Measurements from ENCODE around the gene MSMB. TPM values are rescaled to one million over a fixed set of nuclear protein-coding genes. Genes with fewer than 3 reads are reported as not detected.

MSMB gene
- total and polyA plus RNA-seq, 9 of the 15 experiments (the other 6 are each of a cell fraction or from before 2014, with no cell fraction given) = 0.21 to 0.60 TPM; not detected in 7

DNA sequence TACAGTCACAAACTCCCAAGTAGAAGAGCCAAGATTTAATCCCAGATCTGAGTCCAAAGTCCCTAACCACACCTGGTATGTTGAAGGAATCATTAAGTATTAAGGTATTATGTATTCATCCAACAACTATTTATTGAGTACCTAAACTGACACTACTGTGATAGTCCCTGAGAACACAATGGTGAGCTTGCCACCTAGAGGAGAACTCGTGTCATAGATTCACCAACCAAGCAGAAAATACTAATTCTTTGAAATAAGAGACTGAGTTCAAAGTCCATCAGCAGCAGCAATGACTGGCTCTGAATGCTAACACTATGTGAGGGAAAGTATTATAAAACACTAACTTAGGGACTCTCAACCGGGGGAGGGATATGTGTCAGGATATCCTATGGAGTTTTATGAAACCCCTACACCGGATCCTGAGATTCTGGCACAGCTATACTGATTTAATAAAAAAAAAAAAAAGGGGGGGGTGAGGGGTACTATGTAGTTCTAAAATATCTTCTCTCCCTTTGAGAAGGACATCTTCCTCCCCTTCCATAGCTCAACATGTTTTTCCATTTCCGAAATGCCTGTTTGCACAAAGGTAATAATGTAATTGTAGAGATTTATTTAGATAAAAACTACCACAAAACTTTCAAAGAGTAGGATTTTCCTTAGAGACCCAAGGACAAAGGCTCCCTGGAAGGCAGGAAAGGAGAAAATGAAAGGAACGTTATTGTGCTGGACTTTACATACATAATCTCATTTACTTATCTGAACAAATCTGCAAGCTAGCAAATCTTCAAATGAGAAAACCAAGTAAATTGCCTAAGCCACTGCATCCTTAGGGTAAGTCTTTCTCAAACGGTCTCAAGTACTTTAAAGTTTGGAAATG, 17.2 kb downstream of the MSMB start:
- CTCF ChIA-PET (ENCODE audit: low intra/inter-chr PET ratio) = interaction anchor here (0.7 kb wide), 2 partner anchors 245 to 793 kb away, joined by 3 read pairs; no protein-coding TSS in a partner anchor
- no TSS peak for BruUV-seq (replicated peaks)
- Histone ChIP-seq H3K79me2 (ENCODE audit: control insufficient read depth, insufficient read depth, low read length) (peaks cover 67% of the 10 kb centered on the region), H3K4me2 (ENCODE audit: insufficient read depth, low read length) (peak overlapping the region; percentile 92), H4K20me1 (replicated peaks; ENCODE audit: control insufficient read depth, insufficient read depth, low read length) (peaks cover 5% of the 10 kb centered on the region; the same call in 1 of the 2 replicates), H3K27me3 (ENCODE audit: control insufficient read depth in 2 of 2, insufficient read depth in 2 of 2, low read length in 2 of 2) (no peaks in the 10 kb centered on the region), H3K36me3 (ENCODE audit: control insufficient read depth, insufficient read depth, low read length) (peaks cover 37% of the 10 kb centered on the region), H3K9me1 (ENCODE audit: control insufficient read depth, insufficient read depth, low read length) (peaks cover 3% of the 10 kb centered on the region), H3K27ac (ENCODE audit: extremely low read depth, low read depth, low read length) (peak overlapping the region; percentile 92; the same call in 2 of the 3 replicates), H3K9ac (ENCODE audit: insufficient read depth in 1 of 2, low read depth in 2 of 2, low read length in 2 of 2) (peak overlapping the region in 1 of 2 experiments; percentile 94; a peak in 2 of 4 replicates), H2AFZ (ENCODE audit: low read depth, low read length) (no peak overlapping the region), H3K4me1 (replicated peaks in 1 of 2; ENCODE audit: control insufficient read depth in 2 of 2, insufficient read depth in 2 of 2, low read length in 2 of 2) (peaks cover 24 to 70% of the 10 kb centered on the region in 2 experiments), H3K9me3 (replicated peaks; ENCODE audit: control insufficient read depth, insufficient read depth, low read depth, low read length) (no peaks in the 10 kb centered on the region), H3K4me3 (peak overlapping the region; percentile 85)
- FAIRE-seq = no peak
- peak; percentile 50 for ATAC-seq
- DNase-seq (ENCODE audit: extremely low read depth in 1 of 4, low spot score in 3 of 4) = peak in 2 of 4 experiments; percentile 56 to 78
- POLR2A ChIA-PET = interaction anchor here (1.0 to 3.0 kb wide), 9 partner anchors 9 to 28 kb away, joined by 4 to 14 read pairs (median 6); partner anchors contain the start of gene MSMB
- intact Hi-C loops (cut with micrococcal nuclease) (loop anchor here (1.0 to 5.0 kb wide), 3 partner anchors 46 to 562 kb away; no protein-coding TSS in a partner anchor), in situ Hi-C loops (cut with MboI) (loop anchor here (5.0 kb wide), 1 partner anchor 567 kb away; no protein-coding TSS in a partner anchor)
- 10% methylated on average over 6 of the region's 6 CpGs for WGBS (ENCODE audit: insufficient coverage, low coverage, missing lambda C conversion rate)
- TF ChIP-seq TBL1XR1 (IDR thresholded peaks at IDR 0.05; ENCODE audit: low read length in 2 of 2) = peak in 1 of 2 experiments; percentile 45; a peak in 1 of 4 replicates
- TF ChIP-seq MYNN (IDR thresholded peaks at IDR 0.05) = no peak
- no peak for TF ChIP-seq MYNN (CRISPR knock-in tag; IDR thresholded peaks at IDR 0.05)
- TF ChIP-seq RBFOX2 (IDR thresholded peaks at IDR 0.05; ENCODE audit: low read depth, low read length) = 0 out of 2 replicates have a peak, but pooled peaks have one; percentile 3
- peak; percentile 93 for TF ChIP-seq MAFG (tag; conservative IDR thresholded peaks at IDR 0.05)
- peak; percentile 44; the same call in 1 of the 2 replicates for TF ChIP-seq ZNF384 (IDR thresholded peaks at IDR 0.05; ENCODE audit: low read depth, low read length)
- peak; percentile 94 for TF ChIP-seq ZNF316 (IDR thresholded peaks at IDR 0.05)
- peak; percentile 79 for TF ChIP-seq MAFF (IDR thresholded peaks at IDR 0.05; ENCODE audit: low read length)
- TF ChIP-seq CBX3 (IDR thresholded peaks at IDR 0.05; ENCODE audit: borderline replicate concordance in 1 of 2, low read length in 2 of 2) = 0 out of 3 replicates have a peak, but pooled peaks of 1 of the 2 experiments have one; percentile 20
- TF ChIP-seq, protein P1, sequence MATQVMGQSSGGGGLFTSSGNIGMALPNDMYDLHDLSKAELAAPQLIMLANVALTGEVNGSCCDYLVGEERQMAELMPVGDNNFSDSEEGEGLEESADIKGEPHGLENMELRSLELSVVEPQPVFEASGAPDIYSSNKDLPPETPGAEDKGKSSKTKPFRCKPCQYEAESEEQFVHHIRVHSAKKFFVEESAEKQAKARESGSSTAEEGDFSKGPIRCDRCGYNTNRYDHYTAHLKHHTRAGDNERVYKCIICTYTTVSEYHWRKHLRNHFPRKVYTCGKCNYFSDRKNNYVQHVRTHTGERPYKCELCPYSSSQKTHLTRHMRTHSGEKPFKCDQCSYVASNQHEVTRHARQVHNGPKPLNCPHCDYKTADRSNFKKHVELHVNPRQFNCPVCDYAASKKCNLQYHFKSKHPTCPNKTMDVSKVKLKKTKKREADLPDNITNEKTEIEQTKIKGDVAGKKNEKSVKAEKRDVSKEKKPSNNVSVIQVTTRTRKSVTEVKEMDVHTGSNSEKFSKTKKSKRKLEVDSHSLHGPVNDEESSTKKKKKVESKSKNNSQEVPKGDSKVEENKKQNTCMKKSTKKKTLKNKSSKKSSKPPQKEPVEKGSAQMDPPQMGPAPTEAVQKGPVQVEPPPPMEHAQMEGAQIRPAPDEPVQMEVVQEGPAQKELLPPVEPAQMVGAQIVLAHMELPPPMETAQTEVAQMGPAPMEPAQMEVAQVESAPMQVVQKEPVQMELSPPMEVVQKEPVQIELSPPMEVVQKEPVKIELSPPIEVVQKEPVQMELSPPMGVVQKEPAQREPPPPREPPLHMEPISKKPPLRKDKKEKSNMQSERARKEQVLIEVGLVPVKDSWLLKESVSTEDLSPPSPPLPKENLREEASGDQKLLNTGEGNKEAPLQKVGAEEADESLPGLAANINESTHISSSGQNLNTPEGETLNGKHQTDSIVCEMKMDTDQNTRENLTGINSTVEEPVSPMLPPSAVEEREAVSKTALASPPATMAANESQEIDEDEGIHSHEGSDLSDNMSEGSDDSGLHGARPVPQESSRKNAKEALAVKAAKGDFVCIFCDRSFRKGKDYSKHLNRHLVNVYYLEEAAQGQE (IDR thresholded peaks at IDR 0.05; ENCODE audit: borderline replicate concordance) = peak; percentile 69; the same call in 1 of the 2 replicates
- TF ChIP-seq, protein P1 (CRISPR knock-in tag; IDR thresholded peaks at IDR 0.05; ENCODE audit: low read depth) = no peak
- TF ChIP-seq SMC3 (conservative IDR thresholded peaks at IDR 0.05; ENCODE audit: insufficient read depth, low read depth, low read length) = peak; percentile 69
- 0 out of 2 replicates have a peak, but pooled peaks have one; percentile 52 for TF ChIP-seq ARID2 (IDR thresholded peaks at IDR 0.05)
- TF ChIP-seq C11orf30 (IDR thresholded peaks at IDR 0.05; ENCODE audit: low read depth) = peak; percentile 95
- peak; percentile 49 for TF ChIP-seq CREM (IDR thresholded peaks at IDR 0.05; ENCODE audit: low read depth)
